Breast epithelium (tissue), 4 donors: ENCODE data around the gene WFIKKN1. TPM values are rescaled to one million over a fixed set of nuclear protein-coding genes. Genes with fewer than 3 reads are reported as not detected.

ENCODE experiments used
- DNase-seq, 2 donors: peaks; one replicate each; pipeline ENCODE4 v3.0.0-alpha.2; 2019; ENCODE audit warnings: low spot score in 2 of 2
- H3K27ac ChIP-seq, 2 donors: fragments of 200-600 bp; sonication (generic) in 1 of 2; one replicate each; pipeline ENCODE4 v1.5.1; 2016 to 2019; ENCODE audit warnings: mild to moderate bottlenecking in 1 of 2
- H3K27me3 ChIP-seq, 2 donors: fragments of 200-600 bp; sonication (generic) in 1 of 2; one replicate each; pipeline versions ENCODE4 v1.5.1 to v1.6.0; 2017 to 2019; ENCODE audit warnings: control low read depth in 1 of 2, mild to moderate bottlenecking in 1 of 2
- H3K36me3 ChIP-seq: fragments of 200-600 bp; one replicate; pipeline ENCODE4 v1.5.1; 2019
- H3K4me1 ChIP-seq, 2 donors: fragments of 200-600 bp; sonication (generic); one replicate each; pipeline ENCODE4 v1.5.1; 2016 to 2019; ENCODE audit warnings: control low read depth in 1 of 2
- H3K4me3 ChIP-seq, 3 donors: fragments of 200-600 bp; sonication (generic); 1 replicate in 2 of 3; 2 replicates in 1 of 3; pipeline ENCODE4 v1.5.1; 2016 to 2019; ENCODE audit warnings: mild to moderate bottlenecking in 3 of 3, moderate library complexity in 2 of 3
- H3K9me3 ChIP-seq, 2 donors: fragments of 200-600 bp; sonication (generic) in 1 of 2; one replicate each; pipeline ENCODE4 v1.5.1; 2016 to 2019; ENCODE audit warnings: control low read depth in 1 of 2
- CTCF ChIP-seq, 3 donors: fragments of 450-650 bp; IDR thresholded peaks; one replicate each; pipeline ENCODE4 v1.5.1; 2016 to 2017; ENCODE audit warnings: antibody characterized with exemption in 3 of 3, mild to moderate bottlenecking in 3 of 3, moderate library complexity in 3 of 3
- POLR2A ChIP-seq: fragments of 450-650 bp; IDR thresholded peaks from one replicate; pipeline ENCODE4 v1.6.1; 2016; ENCODE audit warnings: antibody characterized with exemption, mild to moderate bottlenecking, moderate library complexity
- POLR2AphosphoS5 ChIP-seq, 3 donors: sonication (generic); formaldehyde crosslinking; IDR thresholded peaks; one replicate each; pipeline ENCODE4 v1.6.1; 2017; ENCODE audit warnings: antibody characterized with exemption in 3 of 3
- intact Hi-C: fragments of 100-400 bp; cut with DNase I; formaldehyde crosslinking; loops from one replicate; pipeline ENCODE4 v1.15.1; 2023; ENCODE audit warnings: low total_unique reads
- total RNA-seq, 3 donors: library from RNA; depleted of rRNA; stranded (reverse); fragments of >200 nt; gene quantifications; one replicate each; pipeline ENCODE4 v1.1.0, GENCODE V29; 2016

WFIKKN1 gene
- total RNA-seq, 3 donors from 2014 or later, result 0.66 to 0.73 TPM; not detected in 1

- H3K4me3 ChIP-seq, result peak within 1 kb of the TSS; percentile 90 to 97 (median 93)
- TF ChIP-seq POLR2A (peak; percentile 57), CTCF (IDR thresholded peaks at IDR 0.05) (peak; percentile 57 to 93 (median 58)), POLR2AphosphoS5 (IDR thresholded peaks at IDR 0.05) (peak; percentile 45 to 83 (median 65))
- H3K9me3 ChIP-seq, result no peaks in the 10 kb centered on the region
- peak within 1 kb of the TSS; percentile 87 for H3K27ac ChIP-seq
- intact Hi-C loops, result loop anchor here (1.0 kb wide), 1 partner anchor 22 kb away; the partner anchor contains the start of gene WDR24
- peak; percentile 91 to 93 for DNase-seq
- H3K27me3 ChIP-seq, result no peaks in the 10 kb centered on the region
- H3K4me1 ChIP-seq, result peaks cover 0 to 5% of the 10 kb centered on the region in 2 donors
- peaks cover 10% of the 10 kb centered on the region for H3K36me3 ChIP-seq
These were observed 37.2 kb downstream of the WFIKKN1 start, which contains the start of gene RHOT2 for GRCh38 chr16:667780-668518. Gene RHOT2, plus strand, starts transcription at chr16:668132. Its CDS starts 68 bp downstream, at chr16:668200.

GRCh38 chr16:668519-669171, 37.9 kb downstream of the WFIKKN1 start:
- TF ChIP-seq POLR2A, result no peak
- no peak for TF ChIP-seq CTCF (IDR thresholded peaks at IDR 0.05)
- TF ChIP-seq POLR2AphosphoS5 (IDR thresholded peaks at IDR 0.05), result no peak
- Histone ChIP-seq H3K4me1 (peaks cover 0 to 5% of the 10 kb centered on the region in 2 donors), H3K27me3 (no peaks in the 10 kb centered on the region), H3K27ac (peak overlapping the region; percentile 87), H3K36me3 (peaks cover 10% of the 10 kb centered on the region), H3K4me3 (peak overlapping the region; percentile 90 to 97 (median 93)), H3K9me3 (no peaks in the 10 kb centered on the region)
- DNase-seq, result no peak
- intact Hi-C loops, result loop anchor here (1.0 kb wide), 1 partner anchor 22 kb away; the partner anchor contains the start of gene WDR24

- H3K27me3 ChIP-seq, result no peaks in the 10 kb centered on the region
- TF ChIP-seq POLR2AphosphoS5 (IDR thresholded peaks at IDR 0.05) (no peak), CTCF (IDR thresholded peaks at IDR 0.05) (no peak), POLR2A (no peak)
- H3K36me3 ChIP-seq, result peaks cover 10% of the 10 kb centered on the region
- H3K27ac ChIP-seq, result no peak overlapping the region
- H3K4me3 ChIP-seq, result no peak overlapping the region
- no peaks in the 10 kb centered on the region for H3K9me3 ChIP-seq
- intact Hi-C loops, result no loop called here
- peaks cover 0 to 5% of the 10 kb centered on the region in 2 donors for H3K4me1 ChIP-seq
- no peak for DNase-seq
These were observed 38.9 kb downstream of the WFIKKN1 start for GRCh38 chr16:669666-670065.

GRCh38 chr16:670485-671352, 39.9 kb downstream of the WFIKKN1 start:
- peaks cover 0 to 5% of the 10 kb centered on the region in 2 donors for H3K4me1 ChIP-seq
- H3K27ac ChIP-seq, result no peak overlapping the region
- no peak for DNase-seq
- H3K27me3 ChIP-seq, result no peaks in the 10 kb centered on the region
- TF ChIP-seq POLR2A (no peak), CTCF (IDR thresholded peaks at IDR 0.05) (no peak), POLR2AphosphoS5 (IDR thresholded peaks at IDR 0.05) (no peak)
- H3K36me3 ChIP-seq, result peaks cover 10% of the 10 kb centered on the region
- no peak overlapping the region for H3K4me3 ChIP-seq
- no peaks in the 10 kb centered on the region for H3K9me3 ChIP-seq
- intact Hi-C loops, result no loop called here
